Immature natural killer cell (primary cell): ENCODE data around the gene DICER1. TPM values are rescaled to one million over a fixed set of nuclear protein-coding genes. Genes with fewer than 3 reads are reported as not detected.

ENCODE experiments used
- DNase-seq, 3 donors: peaks; one replicate each; pipeline ENCODE4 v3.0.0; 2022; ENCODE audit warnings: mixed read lengths in 1 of 3
- H3K27ac Mint-ChIP-seq, 6 donors: one replicate each; pipeline ENCODE4 v1.8.0; 2020; ENCODE audit warnings: mixed read lengths in 6 of 6, mild to moderate bottlenecking in 5 of 6, inconsistent platforms in 4 of 6, moderate library complexity in 3 of 6
- H3K27me3 Mint-ChIP-seq, 3 donors: one replicate each; pipeline ENCODE4 v1.8.0; 2020 to 2021; ENCODE audit warnings: low read depth in 3 of 3, mild to moderate bottlenecking in 3 of 3, mixed read lengths in 3 of 3, moderate library complexity in 3 of 3, inconsistent platforms in 1 of 3
- H3K36me3 Mint-ChIP-seq, 3 donors: one replicate each; pipeline ENCODE4 v1.8.0; 2020; ENCODE audit warnings: mixed read lengths in 3 of 3, inconsistent platforms in 2 of 3, mild to moderate bottlenecking in 2 of 3
- H3K4me1 Mint-ChIP-seq, 2 donors: one replicate each; pipeline ENCODE4 v1.8.0; 2020; ENCODE audit warnings: inconsistent platforms in 2 of 2, mild to moderate bottlenecking in 2 of 2, mixed read lengths in 2 of 2, moderate library complexity in 1 of 2
- H3K4me3 Mint-ChIP-seq, 5 donors: one replicate each; pipeline ENCODE4 v1.8.0; 2020; ENCODE audit warnings: mild to moderate bottlenecking in 5 of 5, mixed read lengths in 5 of 5, inconsistent platforms in 3 of 5, moderate library complexity in 3 of 5
- H3K9me3 Mint-ChIP-seq, 6 donors: one replicate each; pipeline ENCODE4 v1.8.0; 2020; ENCODE audit warnings: mild to moderate bottlenecking in 6 of 6, mixed read lengths in 6 of 6, inconsistent platforms in 4 of 6, moderate library complexity in 3 of 6
- polyA plus RNA-seq, 3 donors: library from polyadenylated mRNA; unstranded; fragments of 300-500 nt; fragmentation: Illumina TruSeq; gene quantifications; one replicate each; pipeline ENCODE4 v1.2.3, GENCODE V29; 2021

Gene DICER1
- polyA plus RNA-seq, 3 donors from 2014 or later, result 6.5 to 11.7 (median 7.0) TPM

DNA sequence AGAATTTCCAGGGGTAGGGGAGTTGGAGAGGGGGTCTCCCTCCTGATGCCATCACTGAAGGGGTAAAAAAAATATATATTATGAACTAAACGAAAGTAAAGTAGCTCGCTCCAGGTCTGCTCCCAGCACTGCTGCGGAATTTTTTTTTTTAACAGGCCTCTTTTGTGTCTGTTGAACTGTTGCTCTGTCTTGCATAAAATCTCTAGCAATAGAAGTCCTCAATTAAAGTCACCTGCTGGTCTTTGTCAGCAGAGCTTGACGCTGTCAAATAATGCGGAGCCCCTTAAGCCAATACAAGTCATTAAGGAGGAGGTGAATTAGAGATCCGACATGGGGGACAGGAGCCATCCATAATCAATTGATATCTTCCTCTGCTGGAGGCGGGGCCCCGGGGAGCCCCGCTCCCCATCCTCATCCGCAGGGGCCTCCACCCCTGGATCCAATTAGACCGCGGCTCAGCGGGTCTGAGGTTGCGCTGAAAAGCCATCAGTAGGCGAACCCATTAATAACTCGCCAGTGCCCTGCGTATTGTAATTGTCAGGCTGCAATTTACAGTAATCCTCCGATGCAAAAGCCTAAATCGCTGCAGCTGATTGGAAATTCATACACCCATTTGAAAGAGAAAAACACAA, 85.6 kb downstream of the DICER1 start:
- H3K27me3 Mint-ChIP-seq, result peaks cover 3 to 13% (median 8%) of the 10 kb centered on the region in 3 donors
- no peaks in the 10 kb centered on the region for H3K4me1 Mint-ChIP-seq
- no peak for DNase-seq
- H3K27ac Mint-ChIP-seq, result no peak overlapping the region
- H3K4me3 Mint-ChIP-seq, result no peak overlapping the region
- H3K36me3 Mint-ChIP-seq, result no peaks in the 10 kb centered on the region
- no peaks in the 10 kb centered on the region for H3K9me3 Mint-ChIP-seq

DNA sequence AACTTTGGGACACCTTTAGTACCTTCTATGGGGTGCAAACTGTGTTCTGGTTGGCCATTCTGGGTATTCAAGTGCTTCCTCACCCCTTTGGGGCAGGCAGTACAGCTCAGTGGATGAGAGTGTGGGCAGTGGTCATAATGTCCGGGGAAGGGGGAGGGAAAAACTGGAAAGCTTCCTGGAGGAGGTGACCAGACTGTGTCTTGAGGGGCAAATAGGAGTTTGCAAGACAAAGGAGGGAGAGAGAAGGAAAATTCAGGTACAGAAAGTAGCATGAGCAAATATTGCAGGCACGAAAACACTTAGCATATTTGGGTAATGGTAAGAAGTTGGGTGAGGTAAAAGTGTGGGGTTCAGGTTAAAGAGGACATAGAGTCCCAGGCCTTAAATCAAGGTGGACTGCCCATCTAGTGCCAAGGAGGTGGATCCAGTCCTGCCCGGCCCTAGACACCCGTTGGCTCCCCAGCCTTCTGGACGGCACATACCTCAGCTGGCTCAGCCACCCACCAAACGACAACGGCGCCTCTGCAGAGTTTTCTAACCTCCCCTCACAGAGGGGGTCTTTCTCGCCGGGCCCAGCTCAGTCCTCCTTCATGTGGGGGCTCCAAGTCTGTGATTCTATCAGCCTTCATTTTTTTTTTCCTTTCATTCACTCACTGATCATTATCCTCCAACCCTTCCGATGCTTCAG, 86.4 kb downstream of the DICER1 start:
- no peaks in the 10 kb centered on the region for H3K9me3 Mint-ChIP-seq
- DNase-seq, result no peak
- no peaks in the 10 kb centered on the region for H3K36me3 Mint-ChIP-seq
- H3K4me3 Mint-ChIP-seq, result no peak overlapping the region
- H3K27ac Mint-ChIP-seq, result no peak overlapping the region
- peaks cover 3 to 5% (median 5%) of the 10 kb centered on the region in 3 donors for H3K27me3 Mint-ChIP-seq
- H3K4me1 Mint-ChIP-seq, result no peaks in the 10 kb centered on the region

DNA sequence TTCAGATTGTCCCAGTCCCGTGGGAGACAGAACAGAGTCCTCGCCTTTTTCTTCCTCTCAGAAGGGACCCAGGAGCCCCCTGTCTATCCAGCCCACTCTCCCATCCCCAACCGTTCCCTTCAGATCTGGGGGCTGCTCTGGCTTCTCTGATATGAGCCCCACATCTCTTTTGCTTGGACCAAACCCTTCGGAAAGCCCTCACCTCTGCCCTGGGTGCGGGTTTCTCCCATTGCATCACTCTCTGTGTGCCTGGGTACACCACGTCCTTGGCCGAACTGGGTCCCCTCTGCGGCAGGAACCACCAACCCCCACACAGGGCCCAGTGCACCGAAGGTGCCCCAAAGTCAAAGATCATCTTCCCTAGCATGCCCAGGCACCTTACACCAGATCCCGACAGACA, 87.8 kb downstream of the DICER1 start:
- Mint-ChIP-seq H3K36me3 (no peaks in the 10 kb centered on the region), H3K9me3 (no peaks in the 10 kb centered on the region), H3K27me3 (peaks cover 3 to 5% (median 5%) of the 10 kb centered on the region in 3 donors), H3K4me1 (no peaks in the 10 kb centered on the region), H3K27ac (no peak overlapping the region), H3K4me3 (no peak overlapping the region)
- no peak for DNase-seq

DNA sequence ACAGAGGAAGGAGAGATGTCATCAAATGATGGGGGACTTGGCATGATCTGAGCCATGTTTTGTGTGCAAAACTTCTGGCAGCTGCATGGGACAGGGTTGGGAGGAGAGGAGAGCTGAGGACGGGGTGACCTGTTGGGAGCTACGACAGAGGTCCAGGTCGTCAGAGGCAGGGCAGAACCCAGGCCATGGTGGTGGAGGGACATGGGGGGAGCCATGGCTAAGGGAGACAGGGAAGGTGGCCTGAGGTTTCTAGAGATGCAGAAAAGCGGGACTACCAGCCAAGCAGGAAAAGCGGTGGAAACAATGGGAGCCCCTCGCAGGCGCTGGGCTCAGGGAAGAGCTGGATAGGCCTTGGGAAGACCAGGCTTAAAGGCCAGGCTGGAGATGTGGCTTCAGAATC, 88.3 kb downstream of the DICER1 start:
- no peak for DNase-seq
- Mint-ChIP-seq H3K36me3 (no peaks in the 10 kb centered on the region), H3K4me1 (no peaks in the 10 kb centered on the region), H3K27me3 (peaks cover 5 to 7% (median 5%) of the 10 kb centered on the region in 3 donors), H3K4me3 (no peak overlapping the region), H3K27ac (no peak overlapping the region), H3K9me3 (no peaks in the 10 kb centered on the region)

- H3K9me3 Mint-ChIP-seq, result no peaks in the 10 kb centered on the region
- no peak overlapping the region for H3K27ac Mint-ChIP-seq
- H3K36me3 Mint-ChIP-seq, result no peaks in the 10 kb centered on the region
- no peak for DNase-seq
- no peak overlapping the region for H3K4me3 Mint-ChIP-seq
- peaks cover 5 to 8% (median 6%) of the 10 kb centered on the region in 3 donors for H3K27me3 Mint-ChIP-seq
- no peaks in the 10 kb centered on the region for H3K4me1 Mint-ChIP-seq
Observed at GRCh38 chr14:95068521-95068920, 88.8 kb downstream of the DICER1 start.

DNA sequence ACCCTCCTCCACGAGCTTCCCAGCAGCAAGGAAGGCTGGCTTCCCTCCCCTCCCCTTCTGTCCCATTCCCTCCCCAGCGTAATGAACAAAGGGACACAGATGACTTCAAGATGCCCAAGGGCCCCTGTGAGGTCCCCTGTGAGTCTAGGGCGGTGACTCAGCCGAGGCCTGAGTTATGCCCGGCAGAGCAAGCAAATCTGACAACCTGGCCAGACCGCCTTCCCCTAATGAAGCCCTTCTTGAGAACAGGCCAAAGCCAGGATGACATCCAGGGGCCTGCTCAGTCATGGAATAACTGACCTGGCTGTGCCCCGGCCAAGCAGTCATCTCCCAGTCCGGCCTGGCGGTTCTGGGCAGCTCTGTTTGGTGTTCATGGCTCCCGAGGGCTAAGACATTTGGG, 89.2 kb downstream of the DICER1 start:
- H3K4me1 Mint-ChIP-seq, result no peaks in the 10 kb centered on the region
- no peak overlapping the region for H3K4me3 Mint-ChIP-seq
- H3K27me3 Mint-ChIP-seq, result peaks cover 4 to 8% (median 5%) of the 10 kb centered on the region in 3 donors
- H3K9me3 Mint-ChIP-seq, result no peaks in the 10 kb centered on the region
- H3K36me3 Mint-ChIP-seq, result no peaks in the 10 kb centered on the region
- no peak overlapping the region for H3K27ac Mint-ChIP-seq
- no peak for DNase-seq

DNA sequence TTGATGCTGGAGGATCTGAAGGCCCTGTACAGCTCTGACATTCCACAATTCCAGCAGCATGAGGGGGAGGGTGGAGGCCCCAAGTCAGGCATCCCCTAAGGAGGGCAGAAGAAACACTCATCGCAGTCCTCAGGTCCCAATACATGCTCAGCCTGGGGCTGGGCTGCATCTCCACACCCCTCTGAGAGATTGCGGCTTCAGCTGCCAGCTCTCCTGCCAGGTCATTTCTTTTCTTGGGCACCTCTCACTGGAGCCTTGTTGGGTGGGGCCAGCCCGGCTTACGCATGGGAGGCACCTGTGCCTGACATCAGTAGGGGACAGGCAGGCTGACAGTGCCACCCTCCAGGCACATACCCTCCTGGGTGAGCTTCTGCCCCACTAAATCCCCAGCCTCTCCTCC, 89.8 kb downstream of the DICER1 start:
- no peaks in the 10 kb centered on the region for H3K36me3 Mint-ChIP-seq
- DNase-seq, result no peak
- no peaks in the 10 kb centered on the region for H3K9me3 Mint-ChIP-seq
- H3K4me3 Mint-ChIP-seq, result no peak overlapping the region
- H3K27ac Mint-ChIP-seq, result no peak overlapping the region
- H3K27me3 Mint-ChIP-seq, result peaks cover 4 to 8% (median 5%) of the 10 kb centered on the region in 3 donors
- no peaks in the 10 kb centered on the region for H3K4me1 Mint-ChIP-seq

GRCh38 chr14:95066427-95066986, 90.8 kb downstream of the DICER1 start:
- H3K4me3 Mint-ChIP-seq, result no peak overlapping the region
- peaks cover 4 to 8% (median 5%) of the 10 kb centered on the region in 3 donors for H3K27me3 Mint-ChIP-seq
- no peaks in the 10 kb centered on the region for H3K36me3 Mint-ChIP-seq
- H3K9me3 Mint-ChIP-seq, result no peaks in the 10 kb centered on the region
- no peak for DNase-seq
- H3K27ac Mint-ChIP-seq, result no peak overlapping the region
- H3K4me1 Mint-ChIP-seq, result no peaks in the 10 kb centered on the region

DNA sequence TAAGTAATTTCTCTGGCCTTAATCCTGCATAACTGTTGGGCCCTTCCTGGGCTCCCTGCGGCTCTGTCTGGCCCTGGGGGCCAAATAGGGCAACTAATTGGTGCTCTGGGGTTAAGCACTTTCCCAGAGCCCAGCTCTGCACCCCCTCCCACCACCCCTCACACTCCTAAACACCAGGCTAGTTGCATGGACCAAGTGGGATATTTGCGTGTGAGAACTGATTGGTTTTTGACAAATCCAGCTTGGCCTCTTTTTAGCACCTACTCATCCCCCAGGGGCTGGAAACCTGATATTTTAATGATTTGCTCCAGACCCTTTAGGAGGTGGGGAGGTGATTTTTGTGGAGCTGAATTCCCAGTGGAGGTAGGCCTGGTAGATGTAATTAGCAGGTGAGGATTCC, 91.9 kb downstream of the DICER1 start:
- H3K4me3 Mint-ChIP-seq, result no peak overlapping the region
- H3K27ac Mint-ChIP-seq, result no peak overlapping the region
- H3K9me3 Mint-ChIP-seq, result no peaks in the 10 kb centered on the region
- H3K36me3 Mint-ChIP-seq, result no peaks in the 10 kb centered on the region
- no peaks in the 10 kb centered on the region for H3K4me1 Mint-ChIP-seq
- peaks cover 4 to 7% (median 5%) of the 10 kb centered on the region in 3 donors for H3K27me3 Mint-ChIP-seq
- DNase-seq, result no peak

GRCh38 chr14:95064734-95065133, 92.6 kb downstream of the DICER1 start:
- no peak overlapping the region for H3K27ac Mint-ChIP-seq
- H3K4me3 Mint-ChIP-seq, result no peak overlapping the region
- no peaks in the 10 kb centered on the region for H3K4me1 Mint-ChIP-seq
- H3K9me3 Mint-ChIP-seq, result no peaks in the 10 kb centered on the region
- no peak for DNase-seq
- no peaks in the 10 kb centered on the region for H3K36me3 Mint-ChIP-seq
- H3K27me3 Mint-ChIP-seq, result peaks cover 3 to 5% (median 4%) of the 10 kb centered on the region in 3 donors

- Mint-ChIP-seq H3K4me1 (no peaks in the 10 kb centered on the region), H3K4me3 (no peak overlapping the region), H3K27ac (no peak overlapping the region), H3K9me3 (no peaks in the 10 kb centered on the region), H3K27me3 (peaks cover 3 to 5% (median 4%) of the 10 kb centered on the region in 3 donors), H3K36me3 (no peaks in the 10 kb centered on the region)
- DNase-seq, result no peak
Observed at GRCh38 chr14:95064256-95064655, 93.1 kb downstream of the DICER1 start.

- Mint-ChIP-seq H3K4me1 (no peaks in the 10 kb centered on the region), H3K36me3 (no peaks in the 10 kb centered on the region), H3K9me3 (no peaks in the 10 kb centered on the region), H3K4me3 (no peak overlapping the region), H3K27me3 (peaks cover 2 to 5% (median 3%) of the 10 kb centered on the region in 3 donors), H3K27ac (no peak overlapping the region)
- no peak for DNase-seq
Observed at GRCh38 chr14:95063391-95063790, 93.9 kb downstream of the DICER1 start.

DNA sequence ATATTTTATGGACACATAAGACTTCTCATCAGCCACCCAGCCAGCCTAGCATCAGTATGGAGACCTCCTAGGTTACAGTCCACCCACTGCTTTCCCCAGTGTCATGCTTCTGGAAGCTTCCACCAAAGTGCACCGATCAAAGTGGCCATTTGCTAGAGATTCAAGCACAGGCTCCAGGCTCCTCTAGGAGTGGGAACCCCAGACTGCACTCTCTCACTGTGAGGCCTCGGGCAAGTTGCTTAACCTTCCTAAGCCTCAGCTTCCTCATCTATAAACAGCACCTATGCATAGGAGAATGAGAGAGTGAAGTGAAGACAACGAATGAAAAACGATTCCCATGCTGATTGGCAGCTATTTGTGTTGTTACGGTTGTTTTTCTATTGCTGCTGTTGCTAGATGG, 94.4 kb downstream of the DICER1 start:
- peaks cover 2 to 5% (median 3%) of the 10 kb centered on the region in 3 donors for H3K27me3 Mint-ChIP-seq
- no peak overlapping the region for H3K4me3 Mint-ChIP-seq
- no peaks in the 10 kb centered on the region for H3K9me3 Mint-ChIP-seq
- H3K36me3 Mint-ChIP-seq, result no peaks in the 10 kb centered on the region
- no peak for DNase-seq
- no peaks in the 10 kb centered on the region for H3K4me1 Mint-ChIP-seq
- H3K27ac Mint-ChIP-seq, result no peak overlapping the region

DNA sequence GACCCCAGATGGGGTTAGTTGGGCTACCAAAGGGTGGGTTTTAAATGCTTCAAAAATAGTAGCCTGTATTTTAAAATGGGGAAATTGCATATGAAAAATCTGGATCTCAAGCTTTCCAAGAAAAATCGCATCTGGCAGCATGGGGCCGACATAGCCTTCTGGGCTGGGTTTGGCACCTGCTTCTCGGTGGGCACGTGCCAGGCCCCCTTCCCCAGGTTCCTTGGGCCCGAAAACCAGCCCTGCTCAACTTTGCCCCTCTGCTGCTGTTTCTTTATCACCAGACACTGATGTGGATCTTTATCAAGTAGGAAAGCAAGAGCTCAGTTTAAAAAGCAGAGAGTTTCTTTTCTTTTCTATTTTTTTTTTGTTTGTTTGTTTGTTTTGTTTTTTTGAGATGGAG, 95.1 kb downstream of the DICER1 start:
- H3K9me3 Mint-ChIP-seq, result no peaks in the 10 kb centered on the region
- peaks cover 2 to 5% (median 3%) of the 10 kb centered on the region in 3 donors for H3K27me3 Mint-ChIP-seq
- no peak overlapping the region for H3K27ac Mint-ChIP-seq
- no peak for DNase-seq
- no peaks in the 10 kb centered on the region for H3K4me1 Mint-ChIP-seq
- no peaks in the 10 kb centered on the region for H3K36me3 Mint-ChIP-seq
- no peak overlapping the region for H3K4me3 Mint-ChIP-seq
